Endothelial cell (in vitro differentiated cells): ENCODE results near the gene RAB42. TPM values are rescaled to one million over a fixed set of nuclear protein-coding genes. Genes with fewer than 3 reads are reported as not detected.

Experiments
- DNase-seq: peaks from one replicate; pipeline ENCODE4 v3.0.0; 2021; ENCODE audit warnings: low spot score
- H3K27ac Mint-ChIP-seq: one replicate; pipeline ENCODE4 v1.8.0; 2021; ENCODE audit warnings: mixed read lengths, inconsistent platforms; ENCODE audit not compliant: unreplicated experiment
- H3K27me3 Mint-ChIP-seq: one replicate; pipeline ENCODE4 v1.8.0; 2021; ENCODE audit warnings: mild to moderate bottlenecking, moderate library complexity, mixed read lengths, inconsistent platforms; ENCODE audit not compliant: unreplicated experiment
- H3K36me3 Mint-ChIP-seq: one replicate; pipeline ENCODE4 v1.8.0; 2021; ENCODE audit warnings: mild to moderate bottlenecking, low read depth, mixed read lengths, inconsistent platforms; ENCODE audit not compliant: unreplicated experiment
- H3K4me1 Mint-ChIP-seq: one replicate; pipeline ENCODE4 v1.8.0; 2021; ENCODE audit warnings: mild to moderate bottlenecking, mixed read lengths, inconsistent platforms; ENCODE audit not compliant: unreplicated experiment
- H3K4me3 Mint-ChIP-seq: one replicate; pipeline ENCODE4 v1.8.0; 2021; ENCODE audit warnings: mild to moderate bottlenecking, mixed read lengths, inconsistent platforms; ENCODE audit not compliant: unreplicated experiment
- H3K9me3 Mint-ChIP-seq: one replicate; pipeline ENCODE4 v1.8.0; 2021; ENCODE audit warnings: mixed read lengths, inconsistent platforms; ENCODE audit not compliant: unreplicated experiment
- CTCF ChIP-seq: fragments of 200-600 bp; sonication (generic); IDR thresholded peaks from one replicate; pipeline ENCODE4 v1.5.0; 2021; ENCODE audit warnings: antibody characterized with exemption; ENCODE audit not compliant: unreplicated experiment
- total RNA-seq: library from RNA; stranded (reverse); fragmentation: NEBNext Ultra II Directional; extraction: Animal tissue kit (Norgen Biotek cat#: 25700); gene quantifications from one replicate; pipeline ENCODE4 v1.2.1, GENCODE V29; 2021; ENCODE audit not compliant: unreplicated experiment

Gene RAB42
- total RNA-seq, 1 donor from 2014 or later = not detected

- Mint-ChIP-seq H3K27ac (no peak overlapping the region), H3K36me3 (peaks cover 4% of the 10 kb centered on the region), H3K4me3 (no peak overlapping the region), H3K4me1 (peaks cover 19% of the 10 kb centered on the region), H3K9me3 (no peaks in the 10 kb centered on the region), H3K27me3 (peaks cover 11% of the 10 kb centered on the region)
- peak; percentile 13 for DNase-seq
- TF ChIP-seq CTCF = peak; percentile 37
Observed at GRCh38 chr1:28640766-28641165, 48.7 kb downstream of the RAB42 start.

- Mint-ChIP-seq H3K4me3 (peak overlapping the region; percentile 100), H3K27me3 (peaks cover 11% of the 10 kb centered on the region), H3K27ac (peak overlapping the region; percentile 98), H3K9me3 (no peaks in the 10 kb centered on the region), H3K4me1 (peaks cover 19% of the 10 kb centered on the region), H3K36me3 (peaks cover 4% of the 10 kb centered on the region)
- TF ChIP-seq CTCF = no peak
- peak; percentile 17 for DNase-seq
Observed at GRCh38 chr1:28642056-28642846, 50.2 kb downstream of the RAB42 start.

- Mint-ChIP-seq H3K4me3 (peak within 1 kb of the TSS; percentile 100), H3K9me3 (no peaks in the 10 kb centered on the region), H3K27me3 (peaks cover 13% of the 10 kb centered on the region), H3K27ac (peak within 1 kb of the TSS; percentile 98), H3K36me3 (peaks cover 4% of the 10 kb centered on the region), H3K4me1 (peaks cover 22% of the 10 kb centered on the region)
- peak; percentile 93 for DNase-seq
- TF ChIP-seq CTCF = no peak
Observed at GRCh38 chr1:28642847-28643635, 51.0 kb downstream of the RAB42 start, which contains the start of gene TAF12. Gene TAF12, minus strand, starts transcription at chr1:28643067. Its CDS starts 20,986 bp downstream, at chr1:28622081.

GRCh38 chr1:28644494-28644893 lies 52.4 kb downstream of the RAB42 start:
- no peak overlapping the region for H3K4me3 Mint-ChIP-seq
- peaks cover 4% of the 10 kb centered on the region for H3K36me3 Mint-ChIP-seq
- no peak overlapping the region for H3K27ac Mint-ChIP-seq
- no peak for TF ChIP-seq CTCF
- peaks cover 24% of the 10 kb centered on the region for H3K4me1 Mint-ChIP-seq
- no peaks in the 10 kb centered on the region for H3K9me3 Mint-ChIP-seq
- H3K27me3 Mint-ChIP-seq = peaks cover 19% of the 10 kb centered on the region
- DNase-seq = no peak

Other genes with a start within 250 kb of the RAB42 start
- gene PHACTR4, start 222.5 kb upstream of the RAB42 start, total RNA-seq = 56.6 TPM
- gene RCC1, start 86.2 kb upstream of the RAB42 start, total RNA-seq = 21.9 TPM
- 39.6 TPM for gene TRNAU1AP, start 39.2 kb upstream of the RAB42 start, total RNA-seq
- gene TAF12, start 50.8 kb downstream of the RAB42 start, total RNA-seq = 17.0 TPM
- gene RNU11, start 56.3 kb downstream of the RAB42 start, total RNA-seq = not detected
- 22.7 TPM for gene GMEB1, start 76.5 kb downstream of the RAB42 start, total RNA-seq
- gene YTHDF2, start 144.7 kb downstream of the RAB42 start, total RNA-seq = 118 TPM
- gene OPRD1, start 219.9 kb downstream of the RAB42 start, total RNA-seq = 9.7 TPM